HS-5 (cell line): ENCODE measurements around the gene TRAF1.

Source experiments
- DNase-seq: peaks from one replicate; pipeline ENCODE4 v3.0.0-alpha.2; 2012; ENCODE audit warnings: low read depth

TRAF1 gene

DNA sequence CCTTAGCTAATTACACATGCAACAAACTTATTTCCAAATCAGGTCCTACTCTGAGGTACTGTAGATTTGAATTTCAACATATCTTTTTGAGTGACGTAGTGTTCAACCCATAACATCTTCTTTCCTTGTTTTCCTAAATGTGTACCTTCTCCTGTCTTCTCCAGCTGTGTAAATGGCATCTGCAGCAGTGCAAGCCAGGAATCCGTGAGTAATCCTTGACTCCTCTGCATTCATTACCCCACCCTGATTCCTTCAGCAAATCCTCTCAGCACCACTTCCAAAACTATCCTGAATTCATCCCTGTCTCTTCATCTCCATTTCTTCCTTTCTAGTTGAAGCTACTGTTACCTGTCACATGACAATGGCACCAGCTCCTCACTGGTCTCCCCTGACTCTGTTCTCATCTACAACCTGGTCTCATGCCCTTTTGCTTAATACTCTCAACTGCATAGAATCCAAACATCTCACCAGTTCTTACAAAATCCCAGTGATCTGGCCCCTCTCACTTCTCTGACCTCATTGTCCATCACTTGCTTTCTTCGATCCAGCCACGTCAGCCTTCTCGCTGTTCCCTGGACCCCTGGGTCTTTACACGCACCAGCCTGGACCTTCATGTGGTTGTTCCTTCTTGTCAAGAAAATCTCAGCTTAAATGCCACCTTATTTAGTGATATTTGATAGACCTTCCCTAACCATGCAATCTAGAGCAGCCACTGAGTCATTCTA is 14.6 kb upstream of the TRAF1 start:
- DNase-seq: no peak

DNA sequence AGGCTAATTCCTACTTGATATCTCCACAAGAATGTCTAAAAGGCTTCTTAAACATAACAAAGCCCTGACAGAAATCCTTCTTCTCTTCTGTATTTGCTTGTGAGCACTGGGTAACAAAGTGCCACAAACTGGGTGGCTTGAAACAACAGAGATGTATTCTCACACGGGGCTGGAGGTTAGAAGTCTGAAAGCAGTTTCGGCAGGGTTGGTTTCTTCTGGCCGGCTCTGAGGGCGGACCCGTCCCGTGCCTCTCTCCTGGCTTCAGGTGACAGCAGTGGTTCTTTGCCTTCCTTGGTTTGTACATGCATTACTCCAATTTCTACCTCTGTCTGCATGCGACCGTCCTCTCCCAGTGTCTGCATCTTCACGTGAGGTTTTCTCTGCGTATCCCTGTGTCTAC is 14.0 kb upstream of the TRAF1 start:
- no peak for DNase-seq

DNA sequence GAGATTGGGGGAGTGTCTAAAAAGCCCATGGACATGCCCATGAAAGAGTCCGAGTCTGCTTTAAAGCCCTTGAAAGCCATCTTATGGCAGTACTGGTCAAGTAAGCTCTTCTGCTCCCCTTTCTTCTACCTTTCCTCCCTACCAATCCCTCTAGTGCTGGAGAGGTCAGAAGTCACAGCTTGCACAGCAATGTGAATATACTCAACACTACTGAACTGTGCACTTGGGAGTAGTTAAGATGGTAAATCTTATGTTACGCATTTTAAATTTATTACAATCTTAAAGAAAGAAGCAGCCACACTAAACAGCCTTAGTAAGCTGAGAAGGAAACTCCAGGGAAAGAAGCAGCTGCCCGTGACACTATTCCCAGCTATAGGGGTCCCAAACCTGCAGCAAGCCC is 12.3 kb upstream of the TRAF1 start:
- no peak for DNase-seq

DNA sequence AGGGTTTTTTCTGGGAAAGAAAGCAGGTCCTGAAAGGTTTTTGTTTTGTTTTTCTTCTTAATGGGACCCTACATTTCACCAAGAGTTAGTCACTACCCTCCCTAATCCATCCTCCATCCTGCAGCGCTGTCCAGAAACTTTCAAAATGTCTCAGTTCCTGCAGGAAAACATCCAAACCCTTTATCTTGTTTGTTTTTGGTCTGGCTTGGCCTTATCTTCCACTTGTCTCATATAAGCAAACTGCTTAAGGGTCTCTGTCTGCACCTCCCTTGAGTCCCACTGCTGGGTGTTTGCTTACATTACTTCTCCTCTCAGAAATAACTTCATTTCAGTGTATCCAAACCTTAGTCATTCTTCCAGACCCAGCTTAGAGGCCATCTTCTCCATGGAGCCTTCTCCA is 11.0 kb upstream of the TRAF1 start:
- DNase-seq: no peak

DNA sequence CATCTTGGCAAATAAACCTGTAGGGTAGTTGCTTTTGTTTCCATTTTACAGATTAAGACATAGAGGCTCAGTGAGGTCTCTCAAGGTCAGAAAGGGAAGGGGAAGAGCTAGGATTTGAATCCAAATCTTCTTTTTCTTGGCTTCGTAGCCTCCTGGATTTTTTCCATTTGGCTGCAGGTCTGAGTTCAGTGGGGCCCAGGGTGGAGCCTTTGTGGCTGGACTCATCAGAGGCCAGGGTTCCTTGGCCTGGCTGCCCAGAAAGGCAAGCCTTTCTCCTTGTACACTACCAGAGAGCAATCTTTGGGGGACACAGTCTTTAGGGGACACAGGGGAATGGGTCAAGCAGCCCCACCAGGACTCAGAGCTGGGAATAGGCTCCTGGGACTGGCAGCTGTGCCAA is 10.5 kb upstream of the TRAF1 start:
- no peak for DNase-seq

DNA sequence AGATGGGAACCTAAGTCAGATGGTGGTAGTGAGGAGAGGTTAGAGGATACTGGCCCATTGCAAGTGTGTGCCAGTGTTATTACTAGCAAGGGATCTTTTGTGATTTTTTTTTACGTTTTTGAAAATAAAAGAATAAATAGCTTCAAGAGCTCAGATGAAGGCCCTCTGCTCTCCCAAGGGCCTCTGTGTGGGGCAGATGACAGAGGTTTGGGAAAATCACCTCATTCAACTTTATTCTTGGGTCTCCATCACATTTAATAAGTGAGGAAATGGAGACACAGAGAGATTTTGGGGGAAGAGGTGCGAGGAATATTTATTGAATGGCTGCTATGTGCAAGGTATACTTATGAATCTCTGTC is 10.1 kb upstream of the TRAF1 start:
- no peak for DNase-seq

DNA sequence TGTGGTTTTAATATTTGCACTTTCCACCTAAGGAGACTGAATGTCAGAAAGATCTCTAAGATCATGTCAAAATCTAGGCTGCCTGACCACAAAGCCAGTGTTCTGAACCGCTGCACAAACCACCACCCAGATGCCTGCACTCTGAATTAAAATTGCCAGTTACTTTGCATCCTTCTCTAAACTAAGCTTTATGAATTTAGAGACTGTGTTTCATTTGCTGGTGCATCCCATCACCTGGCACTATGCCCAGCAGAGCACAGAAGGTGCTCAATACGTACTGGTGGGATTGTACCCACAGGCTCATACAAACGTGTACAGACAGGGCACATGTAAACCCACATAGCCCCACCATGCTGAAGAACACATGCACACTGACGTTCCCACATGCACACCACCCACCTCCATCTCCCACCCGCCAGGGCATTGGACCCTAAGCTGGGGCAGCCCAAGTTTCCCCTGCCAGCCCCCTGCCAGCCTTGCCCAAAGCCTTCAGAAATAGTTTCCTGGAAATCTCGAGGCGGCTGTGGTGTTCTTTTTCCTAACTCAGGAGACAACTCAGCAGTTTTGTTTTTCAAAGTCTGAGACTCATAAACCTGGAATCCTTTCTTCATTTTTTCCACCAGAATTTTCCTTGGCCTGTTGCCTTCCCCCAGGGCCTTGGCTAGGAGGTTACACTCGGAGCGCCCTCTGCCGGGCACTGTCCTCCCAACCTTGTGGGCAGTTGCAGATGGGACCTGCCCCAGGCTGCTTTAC is 9.6 kb upstream of the TRAF1 start:
- DNase-seq: peak; percentile 93

DNA sequence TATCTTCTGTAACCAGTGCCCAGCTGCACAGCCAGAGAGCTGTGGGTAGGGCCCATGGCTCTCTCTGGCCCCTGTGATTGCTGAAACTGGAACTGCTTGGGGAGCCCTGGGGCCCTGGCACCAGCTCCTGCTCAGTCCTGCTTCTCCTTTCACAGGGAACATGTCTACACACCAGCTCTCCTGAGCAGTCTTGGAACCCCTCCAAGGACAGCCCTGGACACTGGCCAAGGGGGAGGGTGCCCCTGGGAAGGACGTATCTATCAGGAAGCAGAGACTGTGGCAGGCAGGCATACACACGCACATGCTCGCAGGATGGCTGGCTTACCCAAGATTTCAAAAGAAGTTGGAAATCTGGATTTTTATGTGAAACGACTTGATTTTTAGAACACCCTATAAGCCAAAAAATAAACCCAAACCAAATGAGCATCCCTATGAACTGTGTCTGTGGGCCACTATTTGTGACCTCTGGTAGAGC is 8.8 kb upstream of the TRAF1 start:
- DNase-seq: no peak

DNA sequence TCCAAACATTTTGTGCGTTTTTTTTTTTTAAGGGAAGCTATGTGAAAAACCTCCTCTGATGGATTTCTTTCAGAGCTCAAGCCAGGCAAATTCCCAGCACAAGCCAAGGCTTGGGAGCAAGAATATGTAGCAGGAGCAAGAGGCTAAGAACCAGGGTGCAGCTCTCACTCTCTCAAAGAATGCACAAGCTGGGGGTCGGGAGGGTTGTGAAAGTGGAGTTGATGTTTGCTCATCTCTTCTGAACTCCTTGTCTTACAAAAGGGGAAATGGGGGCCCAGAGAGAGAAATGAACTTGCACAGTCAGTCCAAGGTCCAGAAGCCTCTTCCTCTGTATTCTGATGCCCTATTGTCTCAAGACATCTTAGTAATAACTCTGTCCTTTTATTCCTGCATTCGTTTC is 7.7 kb upstream of the TRAF1 start:
- DNase-seq: no peak

DNA sequence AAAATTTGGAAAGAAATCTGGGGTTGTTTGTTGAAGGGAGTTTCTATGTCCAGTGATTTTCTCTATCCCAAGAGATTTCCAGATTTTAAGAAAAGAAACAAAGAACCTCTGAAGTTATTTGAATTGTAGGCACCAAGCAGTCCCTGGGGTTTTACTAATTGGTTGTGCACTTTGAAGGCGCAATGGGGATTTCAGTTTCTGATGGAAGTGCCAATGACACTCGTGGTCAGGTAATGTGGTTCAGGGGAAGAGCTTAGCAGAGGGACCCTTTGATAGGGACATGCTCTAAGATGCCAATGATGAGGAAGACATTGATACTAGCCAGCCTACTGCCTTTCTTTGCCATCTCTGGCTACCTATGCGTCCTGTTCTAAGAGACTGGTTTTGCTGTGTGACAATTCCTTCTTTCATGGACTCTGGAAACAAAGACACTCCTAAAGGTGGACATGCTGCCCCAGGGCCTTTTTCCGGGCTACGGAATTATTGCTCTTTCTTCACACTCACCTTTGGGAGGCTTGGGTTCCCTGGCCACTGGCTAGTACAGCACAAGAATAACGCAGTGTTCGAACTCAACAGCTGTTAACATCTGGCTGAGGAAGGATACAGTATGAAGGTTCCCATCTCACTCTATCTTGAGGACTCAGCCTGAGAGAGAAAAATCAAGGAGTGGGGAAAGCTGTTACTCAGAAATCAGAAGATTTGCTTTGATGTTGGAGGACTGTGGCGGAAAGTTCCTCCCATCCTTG is 6.9 kb upstream of the TRAF1 start:
- DNase-seq: no peak

DNA sequence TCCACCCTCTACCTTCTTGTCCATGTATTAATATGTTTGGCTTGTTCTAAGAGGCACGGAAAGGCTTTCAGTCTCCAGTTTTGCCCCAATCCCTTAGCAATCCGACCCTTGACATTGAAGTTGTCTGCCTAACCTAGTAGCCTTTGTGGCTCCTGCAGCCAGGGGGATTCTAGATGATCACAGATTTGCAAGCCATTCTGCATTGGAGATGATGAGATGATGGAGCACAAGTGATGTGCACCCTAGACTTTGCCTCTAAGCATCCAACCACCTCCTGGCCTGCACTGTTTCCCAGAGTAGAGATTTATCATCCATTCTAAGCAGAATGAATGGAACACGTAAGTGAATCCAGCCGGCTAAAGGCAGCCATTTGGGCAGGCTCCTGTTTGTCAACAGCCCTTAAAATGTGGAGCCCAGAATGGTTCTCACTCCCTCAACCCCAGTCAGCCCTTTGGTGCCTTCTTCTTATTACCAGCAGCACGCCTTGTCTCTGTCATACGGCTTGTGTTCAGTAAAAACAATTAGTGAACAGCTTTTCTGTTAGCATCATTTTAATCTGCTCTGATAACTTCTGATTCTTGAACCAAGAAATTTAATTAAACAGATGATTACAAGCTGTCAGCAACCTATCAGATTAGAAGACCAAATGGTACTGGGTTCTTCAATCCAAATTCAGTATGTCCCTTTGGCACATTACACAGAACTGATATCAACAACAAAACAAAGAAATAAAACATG is 5.7 kb upstream of the TRAF1 start:
- DNase-seq: no peak

DNA sequence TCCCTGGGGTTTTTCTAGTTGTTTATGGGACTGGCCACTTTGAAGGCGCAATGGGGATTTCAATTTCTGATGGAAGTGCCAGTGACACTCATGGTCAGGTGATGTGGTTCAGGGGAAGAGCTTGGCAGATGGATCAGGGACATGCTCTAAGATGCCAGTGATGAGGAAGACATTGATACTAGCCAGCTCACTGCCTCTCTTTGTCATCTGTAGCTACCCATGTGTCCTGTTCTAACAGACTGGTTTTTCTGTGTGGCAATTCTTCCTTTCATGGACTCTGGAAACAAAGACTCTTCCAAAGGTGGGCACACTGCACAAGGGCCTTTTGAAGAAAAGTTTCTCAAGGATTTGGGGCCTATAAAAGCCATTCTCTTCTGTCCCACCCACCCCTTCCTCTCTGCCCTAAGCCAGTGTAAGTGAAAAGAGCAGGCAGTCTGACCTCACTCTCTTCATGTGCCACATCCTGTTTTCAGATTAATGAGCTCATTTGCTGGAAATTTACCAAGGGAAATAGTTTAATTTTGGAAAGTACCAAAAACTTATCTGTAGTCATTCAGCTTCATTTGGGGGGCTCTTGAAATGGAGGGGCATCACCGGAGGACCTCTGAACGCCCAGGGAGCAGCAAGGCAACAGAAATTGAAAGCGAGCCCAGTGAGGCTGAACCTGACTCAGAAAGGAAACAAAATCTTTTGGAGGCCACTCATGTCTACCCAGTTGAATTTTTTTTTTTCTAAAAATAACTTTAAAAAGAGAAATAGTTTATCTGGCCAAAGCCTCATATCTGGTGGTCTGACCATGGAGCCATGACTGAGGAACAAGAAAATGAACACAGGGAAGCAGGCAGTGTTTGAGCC is 4.9 kb upstream of the TRAF1 start:
- no peak for DNase-seq

DNA sequence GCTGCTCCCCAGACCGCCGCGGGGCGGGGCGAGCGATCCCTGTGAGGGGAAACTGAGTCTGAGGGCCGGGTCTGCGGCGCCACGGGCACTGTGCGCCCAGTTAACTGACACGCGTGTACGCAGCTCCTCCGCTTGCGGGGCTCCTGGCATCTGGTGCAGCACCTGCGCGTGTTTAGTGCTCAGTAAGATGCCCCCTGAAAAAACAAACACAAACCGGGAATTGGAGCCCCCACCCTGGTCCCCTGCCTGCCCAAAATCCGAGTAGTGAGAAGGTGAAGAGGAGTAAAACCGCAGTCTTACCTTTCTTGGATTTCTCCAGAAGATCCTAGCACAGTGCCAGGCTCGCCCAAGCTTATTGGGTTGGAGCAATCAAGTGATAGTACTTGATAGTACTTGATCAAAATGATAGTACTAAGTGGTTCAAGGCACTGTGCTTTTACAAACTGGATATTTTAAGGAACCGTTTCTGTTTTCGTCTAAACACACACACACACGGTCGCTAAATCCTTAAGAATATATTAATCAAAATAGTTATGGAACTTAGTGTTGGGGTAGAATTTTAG is 2.7 kb upstream of the TRAF1 start:
- DNase-seq: no peak

DNA sequence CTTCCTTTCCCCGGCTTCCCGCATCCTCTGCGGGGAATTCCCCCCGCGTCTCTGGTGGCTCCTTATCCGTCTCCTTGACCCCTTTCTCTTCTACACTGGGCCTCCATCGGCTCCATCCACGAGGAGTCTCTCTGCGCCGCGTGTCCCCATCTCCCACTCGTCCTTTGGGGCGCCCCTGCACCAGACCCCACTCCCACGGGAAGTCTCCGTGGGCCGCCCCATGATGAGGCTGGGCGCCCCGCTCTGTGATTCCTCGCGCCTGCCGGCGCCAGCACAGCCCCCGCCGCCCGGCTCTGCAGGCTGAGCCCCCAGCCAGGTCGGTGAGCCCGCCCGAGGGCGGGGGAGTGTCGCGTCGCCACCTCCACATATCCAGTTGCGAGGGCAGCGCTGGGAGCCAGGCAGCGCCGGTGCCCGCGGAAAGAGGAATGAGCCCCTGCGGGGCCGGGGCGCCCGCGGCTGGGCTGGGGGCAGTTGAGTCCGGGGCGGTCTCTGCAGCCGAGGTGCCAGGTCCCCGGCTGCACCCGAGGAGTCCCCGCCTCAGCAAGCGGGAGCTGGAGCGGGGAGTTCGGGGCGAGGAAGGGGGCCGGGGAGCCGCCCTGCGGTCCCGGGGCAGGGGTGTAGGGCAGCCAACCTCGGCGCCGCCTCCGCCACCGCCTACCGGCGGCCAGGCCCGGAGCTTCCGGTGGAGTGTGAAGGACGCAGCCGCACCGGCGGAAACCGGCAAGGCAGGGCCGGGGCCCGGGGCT is 2.1 kb upstream of the TRAF1 start:
- DNase-seq: no peak

DNA sequence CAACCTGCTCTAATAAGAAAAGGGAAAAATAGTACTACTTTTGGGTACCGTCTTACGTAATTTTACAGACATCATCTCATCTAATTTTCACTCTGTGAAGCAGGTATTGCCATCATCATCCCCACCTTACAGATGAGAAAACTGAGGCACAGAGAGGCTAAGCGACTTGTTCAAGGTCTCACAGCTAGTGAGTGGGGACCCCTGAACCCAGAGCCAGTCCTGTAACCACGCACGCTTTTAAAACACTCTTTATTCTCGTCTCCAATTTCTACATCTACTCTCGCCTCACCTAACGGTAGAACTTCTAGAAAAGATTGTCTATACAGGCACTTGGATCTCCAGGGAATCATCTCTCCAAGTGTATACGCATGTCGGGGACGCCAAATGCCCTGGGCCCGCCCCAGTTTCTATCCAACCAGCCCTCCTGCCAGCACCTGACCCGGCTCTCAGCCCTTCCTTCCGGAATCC is 1.5 kb upstream of the TRAF1 start:
- DNase-seq: no peak

DNA sequence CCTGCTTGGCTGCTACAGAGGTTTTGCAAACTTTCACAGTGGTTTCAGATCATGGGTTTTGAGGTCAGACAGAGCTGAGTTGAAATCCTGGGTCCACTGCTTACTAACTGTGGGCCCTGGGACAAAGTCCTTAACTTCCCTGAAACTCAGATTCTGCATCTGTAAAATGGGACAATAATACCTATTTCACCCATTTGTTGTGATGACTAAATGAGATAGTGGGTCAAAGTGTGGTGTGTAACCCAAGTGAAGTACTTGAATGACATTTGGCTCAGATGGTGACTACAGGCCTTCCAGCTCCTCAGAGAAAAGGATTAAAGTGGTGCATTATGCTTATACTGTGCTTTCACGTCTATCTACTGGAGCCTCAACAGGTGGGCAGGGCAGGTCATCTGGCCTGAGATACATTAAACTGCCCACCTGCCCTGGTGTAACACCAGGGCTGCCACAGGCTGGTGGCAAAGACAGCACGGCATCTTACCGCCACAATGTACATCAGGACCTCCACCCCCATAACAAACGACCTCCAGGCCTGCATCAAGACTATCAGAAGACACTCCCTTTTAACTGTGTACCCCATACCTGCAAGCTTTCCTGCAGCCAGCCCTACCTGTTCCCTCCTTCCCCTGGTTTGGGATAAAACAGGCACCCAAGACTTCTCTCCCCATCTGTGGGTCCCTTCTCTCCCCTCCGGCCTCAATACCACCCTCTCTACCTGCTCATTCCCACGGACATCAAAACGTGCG is 846 bp upstream of the TRAF1 start:
- DNase-seq: no peak

DNA sequence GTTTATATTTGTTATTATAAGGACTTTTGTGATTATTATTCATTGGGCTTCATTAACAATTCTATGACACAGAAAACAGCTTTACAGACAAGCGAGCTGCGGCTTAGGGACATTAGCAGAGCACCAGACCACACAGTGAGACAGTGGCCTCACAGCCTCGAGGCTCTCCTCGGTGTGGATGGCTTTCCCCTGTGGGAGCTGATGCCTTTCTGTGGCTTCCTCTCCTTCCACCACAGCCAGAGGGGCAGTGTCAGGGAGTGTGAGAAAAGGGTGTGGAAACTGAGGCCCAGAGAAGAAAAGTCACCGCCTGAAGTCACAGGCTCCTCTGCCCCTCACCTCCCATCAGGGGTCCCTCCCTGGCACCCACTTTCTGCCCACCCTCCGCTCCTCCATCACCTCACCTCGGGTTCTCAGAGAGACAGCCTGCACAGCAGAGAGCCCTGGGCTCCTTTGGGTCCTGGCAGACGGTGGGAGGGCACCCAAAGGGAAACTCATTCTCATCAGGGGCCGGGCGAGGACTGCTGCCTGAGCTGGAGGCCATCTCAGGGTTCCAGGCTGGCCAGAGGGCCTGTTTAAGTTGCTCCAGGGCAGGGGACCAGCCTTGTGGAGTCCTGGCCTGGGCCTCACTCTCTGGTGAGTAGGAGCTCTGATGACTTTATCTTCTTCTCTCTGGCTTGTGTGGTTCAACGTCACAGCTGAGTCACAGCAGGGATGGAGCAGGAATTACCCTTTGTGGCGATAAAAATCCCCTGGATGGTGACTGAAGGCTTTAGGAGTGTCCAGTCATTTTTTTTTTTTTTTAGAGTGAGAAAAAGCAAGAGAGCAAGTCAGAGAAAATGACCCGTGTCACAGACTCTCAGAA is 830 bp downstream of the TRAF1 start:
- DNase-seq: peak; percentile 68

DNA sequence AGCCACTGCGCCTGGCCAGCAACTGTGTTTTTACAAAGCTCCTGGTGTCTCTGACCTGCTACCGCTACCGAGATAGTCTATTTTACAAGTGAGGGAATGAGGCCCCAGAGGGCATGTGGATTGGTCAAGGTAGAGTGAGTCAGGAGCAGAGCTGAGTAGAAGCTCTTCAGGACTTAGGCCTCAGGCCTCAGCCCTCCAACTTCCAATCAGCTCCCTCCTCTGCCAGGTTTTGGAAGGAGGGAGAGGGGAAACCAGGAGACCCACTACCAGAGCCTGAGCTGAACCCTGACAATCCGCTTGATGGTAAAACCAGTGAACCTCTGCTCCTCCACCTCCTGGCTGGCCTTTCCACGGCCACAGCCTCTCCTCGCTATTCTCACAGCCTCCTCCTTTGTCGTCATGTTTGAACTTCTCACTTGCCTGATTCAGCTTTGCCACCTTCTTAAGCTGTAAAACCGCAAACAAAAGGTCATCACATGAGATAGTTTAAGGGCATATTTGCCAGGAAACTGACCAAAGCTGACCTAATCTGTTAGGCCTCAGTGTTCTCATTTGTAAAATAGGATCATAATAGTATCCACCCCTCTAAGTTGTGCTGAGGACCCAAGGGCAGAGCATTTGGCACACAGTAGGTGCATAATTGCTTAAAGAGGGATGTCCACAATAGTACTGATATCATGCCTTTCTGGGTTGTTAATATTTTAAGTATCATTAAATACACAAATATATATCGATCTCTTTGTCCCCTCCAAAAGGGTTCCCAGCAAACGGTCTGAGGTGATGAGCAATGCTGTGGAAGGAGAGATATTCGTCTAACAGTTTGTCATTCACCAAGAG is 1.7 kb downstream of the TRAF1 start:
- no peak for DNase-seq
